Measurements from ENCODE around the gene OR52I2. TPM values are rescaled to one million over a fixed set of nuclear protein-coding genes. Genes with fewer than 3 reads are reported as not detected.

The OR52I2 gene
- total RNA-seq, 1 experiment from 2014 or later, result not detected

- no peak for DNase-seq
- Histone ChIP-seq H3K36me3 (no peaks in the 10 kb centered on the region), H3K4me3 (no peak overlapping the region), H3K9me3 (no peaks in the 10 kb centered on the region), H3K27me3 (no peaks in the 10 kb centered on the region)
These were observed 60.5 kb downstream of the OR52I2 start for GRCh38 chr11:4642043-4642442.

Other genes with a start within 250 kb of the OR52I2 start
- not detected in 2 replicates for gene OR52B4, start 213.4 kb upstream of the OR52I2 start, total RNA-seq (2014; rRNA removed; shearing (Covaris generic); ENCODE audit: low replicate concordance)
- 13.7 and 24.8 TPM in 2 replicates for gene TRIM21, start 188.0 kb upstream of the OR52I2 start, total RNA-seq (2014; rRNA removed; shearing (Covaris generic); ENCODE audit: low replicate concordance)
- not detected in 2 replicates for gene OR52K2, start 132.4 kb upstream of the OR52I2 start, total RNA-seq (2014; rRNA removed; shearing (Covaris generic); ENCODE audit: low replicate concordance)
- gene OR52K1, start 99.1 kb upstream of the OR52I2 start, total RNA-seq (2014; rRNA removed; shearing (Covaris generic); ENCODE audit: low replicate concordance), result not detected in 2 replicates
- gene OR52M1, start 36.6 kb upstream of the OR52I2 start, total RNA-seq (2014; rRNA removed; shearing (Covaris generic); ENCODE audit: low replicate concordance), result not detected in 2 replicates
- gene OR52I1, start 12.3 kb downstream of the OR52I2 start, total RNA-seq (2014; rRNA removed; shearing (Covaris generic); ENCODE audit: low replicate concordance), result not detected in 2 replicates
- gene TRIM68, start 26.5 kb downstream of the OR52I2 start, total RNA-seq (2014; rRNA removed; shearing (Covaris generic); ENCODE audit: low replicate concordance), result 6.2 and 9.9 TPM in 2 replicates
- gene OR51D1, start 55.7 kb downstream of the OR52I2 start, total RNA-seq (2014; rRNA removed; shearing (Covaris generic); ENCODE audit: low replicate concordance), result not detected in 2 replicates
- gene OR51E1, start 62.2 kb downstream of the OR52I2 start, total RNA-seq (2014; rRNA removed; shearing (Covaris generic); ENCODE audit: low replicate concordance), result not detected in 2 replicates
- gene OR51E2, start 116.1 kb downstream of the OR52I2 start, total RNA-seq (2014; rRNA removed; shearing (Covaris generic); ENCODE audit: low replicate concordance), result 0.23 and 3.5 TPM in 2 replicates
- gene MMP26, start 123.0 kb downstream of the OR52I2 start, total RNA-seq (2014; rRNA removed; shearing (Covaris generic); ENCODE audit: low replicate concordance), result 0.43 TPM in 1 of 2 replicates, not detected in the other
- not detected in 2 replicates for gene OR51F1, start 188.2 kb downstream of the OR52I2 start, total RNA-seq (2014; rRNA removed; shearing (Covaris generic); ENCODE audit: low replicate concordance)
- gene OR52R1, start 222.6 kb downstream of the OR52I2 start, total RNA-seq (2014; rRNA removed; shearing (Covaris generic); ENCODE audit: low replicate concordance), result not detected in 2 replicates
- gene OR51F2, start 239.6 kb downstream of the OR52I2 start, total RNA-seq (2014; rRNA removed; shearing (Covaris generic); ENCODE audit: low replicate concordance), result not detected in 2 replicates